Measurements from ENCODE around the gene MRPL44. TPM values are rescaled to one million over a fixed set of nuclear protein-coding genes. Genes with fewer than 3 reads are reported as not detected.
"Not testable (repeated sequence)": the region's sequence is repeated elsewhere in the genome, so short reads cannot be mapped to it uniquely, and the experiment has no call there.

MRPL44 gene
- total RNA-seq, 1 donor from 2014 or later = 20.6 TPM

- DNase-seq (ENCODE audit: low spot score) = no peak
These were observed 14.5 kb downstream of the MRPL44 start for GRCh38 chr2:223971731-223972130.

GRCh38 chr2:223972656-223973102, 15.4 kb downstream of the MRPL44 start:
- no peak for DNase-seq (ENCODE audit: low spot score)

GRCh38 chr2:223973606-223974005, 16.3 kb downstream of the MRPL44 start:
- no peak for DNase-seq (ENCODE audit: low spot score)

GRCh38 chr2:223976635-223977226, 19.5 kb downstream of the MRPL44 start:
- DNase-seq (ENCODE audit: low spot score) = no peak

- DNase-seq (ENCODE audit: low spot score) = no peak
These were observed 21.2 kb downstream of the MRPL44 start for GRCh38 chr2:223978451-223978850.

GRCh38 chr2:223979730-223980396, 22.6 kb downstream of the MRPL44 start:
- no peak for DNase-seq (ENCODE audit: low spot score)

- DNase-seq (ENCODE audit: low spot score) = no peak
These were observed 23.1 kb downstream of the MRPL44 start for GRCh38 chr2:223980397-223980735.

- DNase-seq (ENCODE audit: low spot score) = no peak
These were observed 23.5 kb downstream of the MRPL44 start for GRCh38 chr2:223980803-223981202.

GRCh38 chr2:223981241-223981640, 24.0 kb downstream of the MRPL44 start:
- no peak for DNase-seq (ENCODE audit: low spot score)

- no peak for DNase-seq (ENCODE audit: low spot score)
These were observed 32.1 kb downstream of the MRPL44 start for GRCh38 chr2:223989206-223989855.

- DNase-seq (ENCODE audit: low spot score) = no peak
These were observed 32.6 kb downstream of the MRPL44 start for GRCh38 chr2:223989856-223990232.

- no peak for DNase-seq (ENCODE audit: low spot score)
These were observed 34.3 kb downstream of the MRPL44 start for GRCh38 chr2:223991611-223992010.

GRCh38 chr2:223993634-223994232, 36.5 kb downstream of the MRPL44 start:
- DNase-seq (ENCODE audit: low spot score) = peak; percentile 57

- DNase-seq (ENCODE audit: low spot score) = no peak
These were observed 37.4 kb downstream of the MRPL44 start for GRCh38 chr2:223994562-223995162.

GRCh38 chr2:223995569-223995968, 38.3 kb downstream of the MRPL44 start:
- no peak for DNase-seq (ENCODE audit: low spot score)

- no peak for DNase-seq (ENCODE audit: low spot score)
These were observed 39.1 kb downstream of the MRPL44 start for GRCh38 chr2:223996391-223996790.

GRCh38 chr2:223997938-223998337, 40.7 kb downstream of the MRPL44 start:
- DNase-seq (ENCODE audit: low spot score) = no peak

GRCh38 chr2:223998948-223999347, 41.7 kb downstream of the MRPL44 start:
- no peak for DNase-seq (ENCODE audit: low spot score)

- DNase-seq (ENCODE audit: low spot score) = no peak
These were observed 42.6 kb downstream of the MRPL44 start for GRCh38 chr2:223999862-224000261.

GRCh38 chr2:224000662-224001061, 43.4 kb downstream of the MRPL44 start:
- not testable (repeated sequence) for DNase-seq (ENCODE audit: low spot score)

GRCh38 chr2:224004105-224004695, 46.9 kb downstream of the MRPL44 start:
- no peak for DNase-seq (ENCODE audit: low spot score)

GRCh38 chr2:224008702-224009261, 51.5 kb downstream of the MRPL44 start:
- no peak for DNase-seq (ENCODE audit: low spot score)

All from ureter (tissue), 1 donor.